Subcutaneous adipose tissue (tissue), 4 donors: Measurements from ENCODE around the gene KIF23. TPM values are rescaled to one million over a fixed set of nuclear protein-coding genes. Genes with fewer than 3 reads are reported as not detected.

ENCODE experiments used
- CTCF ChIP-seq: fragments of 450-650 bp; IDR thresholded peaks from one replicate; pipeline ENCODE4 v1.5.1; 2016; ENCODE audit warnings: low read depth, mild to moderate bottlenecking, control low read depth, antibody characterized with exemption, moderate library complexity
- total RNA-seq, 4 donors: library from RNA; depleted of rRNA; stranded (reverse); fragments of >200 nt; gene quantifications; one replicate each; pipeline ENCODE4 v1.1.0, GENCODE V29; 2016

Gene KIF23
- total RNA-seq, 4 donors from 2014 or later: 0.75 to 6.1 (median 3.5) TPM

- TF ChIP-seq CTCF: no peak
These were observed 64.2 kb downstream of the KIF23 start for GRCh38 chr15:69478259-69478781.

GRCh38 chr15:69479081-69479480 lies 64.9 kb downstream of the KIF23 start:
- TF ChIP-seq CTCF: no peak

- no peak for TF ChIP-seq CTCF
These were observed 65.8 kb downstream of the KIF23 start for GRCh38 chr15:69479971-69480370.

- no peak for TF ChIP-seq CTCF
These were observed 66.8 kb downstream of the KIF23 start for GRCh38 chr15:69480932-69481331.

GRCh38 chr15:69482686-69483256 lies 68.6 kb downstream of the KIF23 start:
- TF ChIP-seq CTCF: no peak

GRCh38 chr15:69484837-69485236 lies 70.7 kb downstream of the KIF23 start:
- no peak for TF ChIP-seq CTCF

- no peak for TF ChIP-seq CTCF
These were observed 72.4 kb downstream of the KIF23 start for GRCh38 chr15:69486481-69487110.
